PC-3 (cell line): ENCODE data around the gene SMYD3.

ENCODE experiments used
- EZH2 ChIP-seq: fragments of 300-600 bp; sonication (generic); IDR thresholded peaks from one replicate; pipeline ENCODE4 v1.6.1; 2017; ENCODE audit warnings: antibody characterized with exemption, mild to moderate bottlenecking, low read length; ENCODE audit not compliant: unreplicated experiment
- TF ChIP-seq, protein P1 (sequence below): fragments of 300-600 bp; sonication (generic); conservative IDR thresholded peaks from 2 replicates; pipeline ENCODE4 v1.5.1; 2017; ENCODE audit warnings: antibody characterized with exemption, low read depth, mild to moderate bottlenecking, low read length

DNA sequence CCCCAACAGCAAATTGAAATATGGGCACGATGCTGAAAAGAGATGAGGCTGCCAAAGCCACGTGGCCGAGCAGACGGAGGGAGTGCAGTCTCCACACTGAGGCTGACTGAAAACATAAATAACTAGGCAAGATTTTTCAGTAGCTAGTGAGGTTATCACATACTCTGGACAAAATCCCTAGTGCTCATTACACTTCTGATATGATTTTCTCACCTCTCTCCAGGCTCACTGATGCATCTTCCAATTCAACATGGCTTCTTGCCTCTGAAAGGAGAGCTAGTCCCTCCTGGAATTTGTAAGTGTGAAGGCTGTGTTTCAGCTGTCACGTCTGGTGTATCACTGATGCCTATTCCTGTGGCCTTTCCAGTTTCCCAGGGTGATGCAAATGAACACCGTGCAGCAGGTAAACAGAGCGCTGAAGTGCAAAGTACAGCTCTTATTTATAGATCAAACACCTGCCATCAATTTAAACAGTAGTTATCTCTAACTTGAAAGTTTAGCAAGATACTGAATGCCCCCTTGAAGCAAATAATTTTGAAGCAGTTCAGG, 696.2 kb downstream of the SMYD3 start:
- TF ChIP-seq, protein P1, sequence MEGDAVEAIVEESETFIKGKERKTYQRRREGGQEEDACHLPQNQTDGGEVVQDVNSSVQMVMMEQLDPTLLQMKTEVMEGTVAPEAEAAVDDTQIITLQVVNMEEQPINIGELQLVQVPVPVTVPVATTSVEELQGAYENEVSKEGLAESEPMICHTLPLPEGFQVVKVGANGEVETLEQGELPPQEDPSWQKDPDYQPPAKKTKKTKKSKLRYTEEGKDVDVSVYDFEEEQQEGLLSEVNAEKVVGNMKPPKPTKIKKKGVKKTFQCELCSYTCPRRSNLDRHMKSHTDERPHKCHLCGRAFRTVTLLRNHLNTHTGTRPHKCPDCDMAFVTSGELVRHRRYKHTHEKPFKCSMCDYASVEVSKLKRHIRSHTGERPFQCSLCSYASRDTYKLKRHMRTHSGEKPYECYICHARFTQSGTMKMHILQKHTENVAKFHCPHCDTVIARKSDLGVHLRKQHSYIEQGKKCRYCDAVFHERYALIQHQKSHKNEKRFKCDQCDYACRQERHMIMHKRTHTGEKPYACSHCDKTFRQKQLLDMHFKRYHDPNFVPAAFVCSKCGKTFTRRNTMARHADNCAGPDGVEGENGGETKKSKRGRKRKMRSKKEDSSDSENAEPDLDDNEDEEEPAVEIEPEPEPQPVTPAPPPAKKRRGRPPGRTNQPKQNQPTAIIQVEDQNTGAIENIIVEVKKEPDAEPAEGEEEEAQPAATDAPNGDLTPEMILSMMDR, result no peak
- TF ChIP-seq EZH2, result no peak
